Measurements from ENCODE around the gene SUN5.
"Not testable (repeated sequence)": the region's sequence is repeated elsewhere in the genome, so short reads cannot be mapped to it uniquely, and the experiment has no call there.

DNA sequence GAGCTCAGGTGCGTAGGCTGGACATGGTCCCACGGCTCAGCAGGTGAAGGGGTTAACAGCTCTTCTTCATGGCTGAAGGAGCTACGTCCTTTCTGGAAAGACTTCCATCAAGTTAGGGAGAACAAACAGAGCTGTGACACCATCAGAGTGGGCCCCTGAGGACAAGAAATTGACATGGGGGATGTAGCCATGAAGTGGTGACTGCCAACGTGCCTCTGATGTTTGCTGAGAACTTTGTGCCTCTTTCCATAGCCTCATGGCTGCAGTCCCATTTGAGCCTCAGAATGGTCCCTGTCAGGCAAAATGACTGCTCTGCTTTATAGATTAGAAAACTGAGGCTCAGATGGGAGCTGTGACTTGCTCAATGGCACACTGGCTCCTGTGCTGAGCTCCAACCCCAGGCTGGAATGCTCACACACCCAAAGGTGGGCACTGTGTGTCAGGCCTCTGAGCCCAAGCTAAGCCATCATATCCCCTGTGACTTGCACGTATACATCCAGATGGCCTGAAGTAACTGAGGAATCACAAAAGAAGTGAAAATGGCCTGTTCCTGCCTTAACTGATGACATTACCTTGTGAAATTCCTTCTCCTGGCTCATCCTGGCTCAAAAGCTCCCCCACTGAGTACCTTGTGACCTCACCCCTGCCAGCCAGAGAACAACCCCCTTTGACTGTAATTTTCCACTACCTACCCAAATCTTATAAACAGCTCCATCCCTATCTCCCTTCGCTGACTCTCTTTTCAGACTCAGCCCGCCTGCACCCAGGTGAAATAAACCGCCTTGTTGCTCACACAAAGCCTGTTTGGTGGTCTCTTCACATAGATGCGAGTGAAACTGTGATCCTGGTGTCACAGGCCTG, 29.8 kb downstream of the SUN5 start:
- not testable (repeated sequence) for TF ChIP-seq POLR2A, POLR2AphosphoS5 (IDR thresholded peaks at IDR 0.05)
- TF ChIP-seq, protein P1, sequence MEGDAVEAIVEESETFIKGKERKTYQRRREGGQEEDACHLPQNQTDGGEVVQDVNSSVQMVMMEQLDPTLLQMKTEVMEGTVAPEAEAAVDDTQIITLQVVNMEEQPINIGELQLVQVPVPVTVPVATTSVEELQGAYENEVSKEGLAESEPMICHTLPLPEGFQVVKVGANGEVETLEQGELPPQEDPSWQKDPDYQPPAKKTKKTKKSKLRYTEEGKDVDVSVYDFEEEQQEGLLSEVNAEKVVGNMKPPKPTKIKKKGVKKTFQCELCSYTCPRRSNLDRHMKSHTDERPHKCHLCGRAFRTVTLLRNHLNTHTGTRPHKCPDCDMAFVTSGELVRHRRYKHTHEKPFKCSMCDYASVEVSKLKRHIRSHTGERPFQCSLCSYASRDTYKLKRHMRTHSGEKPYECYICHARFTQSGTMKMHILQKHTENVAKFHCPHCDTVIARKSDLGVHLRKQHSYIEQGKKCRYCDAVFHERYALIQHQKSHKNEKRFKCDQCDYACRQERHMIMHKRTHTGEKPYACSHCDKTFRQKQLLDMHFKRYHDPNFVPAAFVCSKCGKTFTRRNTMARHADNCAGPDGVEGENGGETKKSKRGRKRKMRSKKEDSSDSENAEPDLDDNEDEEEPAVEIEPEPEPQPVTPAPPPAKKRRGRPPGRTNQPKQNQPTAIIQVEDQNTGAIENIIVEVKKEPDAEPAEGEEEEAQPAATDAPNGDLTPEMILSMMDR (IDR thresholded peaks at IDR 0.05) = not testable (repeated sequence)

Data from breast epithelium (tissue), 3 donors.